Measurements from ENCODE around the gene PURB.

The PURB gene

DNA sequence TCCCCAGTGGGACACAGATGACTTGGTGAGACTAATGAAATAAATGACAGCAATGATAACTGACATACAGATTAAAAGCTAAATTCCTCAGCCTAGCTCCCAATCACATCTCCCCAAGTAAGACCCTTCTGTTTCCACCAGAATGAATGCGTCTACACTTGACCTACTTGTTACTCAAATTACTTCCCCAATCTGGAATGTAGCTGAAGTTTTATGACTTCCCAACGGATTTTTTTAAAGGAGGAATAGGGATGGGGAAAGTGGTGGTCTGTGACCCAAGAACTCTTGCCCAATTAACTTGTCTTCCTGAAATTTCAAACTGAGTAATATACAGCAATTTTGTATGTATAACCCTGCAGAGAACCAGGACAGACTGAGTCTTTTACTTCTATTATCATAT, 46.6 kb downstream of the PURB start:
- TF ChIP-seq, protein P1, sequence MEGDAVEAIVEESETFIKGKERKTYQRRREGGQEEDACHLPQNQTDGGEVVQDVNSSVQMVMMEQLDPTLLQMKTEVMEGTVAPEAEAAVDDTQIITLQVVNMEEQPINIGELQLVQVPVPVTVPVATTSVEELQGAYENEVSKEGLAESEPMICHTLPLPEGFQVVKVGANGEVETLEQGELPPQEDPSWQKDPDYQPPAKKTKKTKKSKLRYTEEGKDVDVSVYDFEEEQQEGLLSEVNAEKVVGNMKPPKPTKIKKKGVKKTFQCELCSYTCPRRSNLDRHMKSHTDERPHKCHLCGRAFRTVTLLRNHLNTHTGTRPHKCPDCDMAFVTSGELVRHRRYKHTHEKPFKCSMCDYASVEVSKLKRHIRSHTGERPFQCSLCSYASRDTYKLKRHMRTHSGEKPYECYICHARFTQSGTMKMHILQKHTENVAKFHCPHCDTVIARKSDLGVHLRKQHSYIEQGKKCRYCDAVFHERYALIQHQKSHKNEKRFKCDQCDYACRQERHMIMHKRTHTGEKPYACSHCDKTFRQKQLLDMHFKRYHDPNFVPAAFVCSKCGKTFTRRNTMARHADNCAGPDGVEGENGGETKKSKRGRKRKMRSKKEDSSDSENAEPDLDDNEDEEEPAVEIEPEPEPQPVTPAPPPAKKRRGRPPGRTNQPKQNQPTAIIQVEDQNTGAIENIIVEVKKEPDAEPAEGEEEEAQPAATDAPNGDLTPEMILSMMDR (conservative IDR thresholded peaks at IDR 0.05; ENCODE audit: low read depth, low read length): no peak
- DNase-seq (ENCODE audit: low read depth): no peak
- no peak overlapping the region for H3K4me3 ChIP-seq (ENCODE audit: low read length)

DNA sequence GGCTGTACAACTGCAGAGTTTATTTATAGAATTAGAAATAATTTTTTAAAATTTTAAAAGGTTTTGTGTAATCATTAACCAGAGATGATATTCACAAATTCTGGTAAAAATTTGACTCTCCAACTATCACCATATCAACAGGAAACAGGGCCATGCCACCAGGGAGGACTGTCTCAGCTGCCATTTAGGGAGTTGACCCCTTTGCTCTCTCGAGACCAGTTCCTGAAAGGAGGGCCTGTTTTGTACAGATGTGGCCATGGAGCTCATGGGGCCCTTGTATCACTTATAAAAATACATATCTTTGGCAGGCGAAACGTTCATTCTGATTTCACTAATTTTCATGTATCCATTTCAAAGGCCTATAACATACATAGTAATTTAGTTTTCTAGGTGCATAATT, 57.8 kb downstream of the PURB start:
- DNase-seq (ENCODE audit: low read depth): no peak
- no peak overlapping the region for H3K4me3 ChIP-seq (ENCODE audit: low read length)
- TF ChIP-seq, protein P1 (conservative IDR thresholded peaks at IDR 0.05; ENCODE audit: low read depth, low read length): no peak

Measured in retinal pigment epithelial cell (primary cell).